ENCODE results near the gene TOP3A.
"Not testable (repeated sequence)": the region's sequence is repeated elsewhere in the genome, so short reads cannot be mapped to it uniquely, and the experiment has no call there.

TOP3A gene

DNA sequence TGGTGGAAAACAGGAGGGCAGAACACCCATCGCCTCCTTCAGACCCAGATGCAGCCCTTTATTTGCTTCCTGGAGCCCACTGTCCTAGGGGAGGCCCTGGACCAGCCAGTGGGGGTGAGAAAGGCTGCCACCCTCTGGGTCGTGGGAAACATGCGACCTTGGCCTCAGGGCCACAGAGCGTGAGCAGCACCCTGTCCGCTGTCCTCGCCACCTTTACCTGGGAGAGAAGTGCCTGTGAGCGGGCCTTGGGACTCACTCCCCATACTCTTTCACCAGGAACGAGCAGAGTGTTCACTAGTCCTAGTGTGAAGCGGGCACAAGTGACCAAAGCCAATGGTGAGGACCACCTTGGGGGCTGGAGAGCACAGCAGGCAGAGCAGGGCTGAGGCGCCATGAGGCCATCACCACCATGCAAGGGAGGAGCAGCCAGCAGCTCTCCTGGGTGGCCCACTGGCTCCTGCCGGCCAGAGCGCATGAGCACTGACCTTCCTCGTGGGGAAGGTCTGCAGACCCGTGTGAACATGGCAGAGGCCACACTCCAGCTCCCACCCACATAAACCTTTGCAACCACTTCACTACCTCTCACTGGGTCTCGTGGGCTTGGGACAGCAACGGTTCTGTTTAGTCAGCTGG is 8.8 kb upstream of the TOP3A start:
- DNase-seq (ENCODE audit: low read depth): no peak

DNA sequence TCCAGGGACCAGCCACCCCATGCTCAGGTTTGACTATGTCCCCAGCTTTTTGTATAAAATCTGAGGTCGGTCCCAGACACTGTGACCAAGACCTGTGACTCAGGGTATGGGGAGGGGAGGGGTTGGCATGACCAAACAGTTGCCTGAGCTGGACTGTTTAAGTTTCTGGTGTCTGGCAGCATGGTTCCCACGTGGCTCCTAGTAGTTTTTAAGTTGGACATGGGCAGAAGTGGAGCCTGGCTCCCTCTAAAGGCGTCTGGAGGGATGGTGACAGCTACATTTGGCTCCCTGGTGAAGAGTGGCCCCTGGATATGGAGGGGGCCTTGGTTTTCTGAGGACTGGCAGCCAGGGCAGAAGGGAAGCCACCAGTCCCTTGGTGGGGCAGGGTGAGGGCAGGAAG is 8.2 kb upstream of the TOP3A start:
- no peak for DNase-seq (ENCODE audit: low read depth)

DNA sequence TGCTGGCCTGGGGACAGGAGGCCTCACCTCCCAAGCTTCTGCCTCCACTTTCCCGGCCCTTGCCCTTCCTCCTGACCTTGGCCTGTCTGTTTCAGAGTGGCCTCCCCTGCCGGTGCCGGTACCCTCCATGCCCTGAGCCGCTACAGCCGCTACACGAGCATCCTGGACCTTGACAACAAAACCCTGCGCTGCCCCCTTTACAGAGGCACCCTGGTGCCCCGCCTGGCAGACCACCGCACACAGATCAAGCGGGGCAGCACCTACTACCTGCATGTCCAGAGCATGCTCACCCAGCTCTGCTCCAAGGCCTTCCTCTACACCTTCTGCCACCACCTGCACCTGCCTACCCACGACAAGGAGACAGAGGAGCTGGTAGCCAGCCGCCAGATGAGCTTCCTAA is 7.7 kb upstream of the TOP3A start:
- no peak for DNase-seq (ENCODE audit: low read depth)

DNA sequence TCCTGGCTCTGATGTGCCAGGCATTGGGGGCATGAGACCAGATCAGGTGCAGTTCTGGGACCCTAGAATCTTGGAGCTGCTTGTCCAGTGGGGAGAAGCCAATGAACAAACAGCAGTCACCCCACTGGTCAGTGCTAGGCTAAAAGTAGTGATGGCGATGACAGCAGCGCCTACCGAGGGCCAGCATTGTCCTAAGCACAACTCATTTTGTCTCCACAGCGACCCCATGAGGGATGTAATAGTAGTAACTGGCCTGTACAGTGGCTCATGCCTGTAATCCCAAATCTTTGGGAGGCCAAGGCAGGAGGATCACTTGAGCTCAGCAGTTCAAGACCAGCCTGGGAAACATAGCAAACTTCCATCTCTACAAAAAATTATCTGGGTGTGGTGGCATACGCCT is 6.5 kb upstream of the TOP3A start:
- DNase-seq (ENCODE audit: low read depth): no peak

DNA sequence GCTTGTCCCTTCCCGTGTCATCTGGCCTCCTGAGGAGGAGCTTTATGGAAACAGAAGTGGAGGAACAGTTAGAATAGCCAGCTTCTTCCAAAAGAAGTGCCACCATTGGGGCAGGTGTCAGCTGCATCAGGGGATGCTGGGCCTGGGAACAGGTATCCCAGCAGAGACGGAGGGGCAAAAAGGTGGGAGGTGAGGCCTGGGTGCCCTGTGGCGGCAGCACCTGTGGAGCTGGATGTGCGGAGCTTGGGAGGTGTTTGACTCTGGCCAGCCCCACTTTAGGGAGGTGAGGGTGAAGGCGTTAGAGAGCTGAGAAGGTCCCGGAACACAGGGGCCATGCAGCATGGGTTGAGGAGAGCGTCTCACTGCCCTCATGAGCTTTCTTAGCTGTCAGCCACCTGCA is 5.5 kb upstream of the TOP3A start:
- no peak for DNase-seq (ENCODE audit: low read depth)

DNA sequence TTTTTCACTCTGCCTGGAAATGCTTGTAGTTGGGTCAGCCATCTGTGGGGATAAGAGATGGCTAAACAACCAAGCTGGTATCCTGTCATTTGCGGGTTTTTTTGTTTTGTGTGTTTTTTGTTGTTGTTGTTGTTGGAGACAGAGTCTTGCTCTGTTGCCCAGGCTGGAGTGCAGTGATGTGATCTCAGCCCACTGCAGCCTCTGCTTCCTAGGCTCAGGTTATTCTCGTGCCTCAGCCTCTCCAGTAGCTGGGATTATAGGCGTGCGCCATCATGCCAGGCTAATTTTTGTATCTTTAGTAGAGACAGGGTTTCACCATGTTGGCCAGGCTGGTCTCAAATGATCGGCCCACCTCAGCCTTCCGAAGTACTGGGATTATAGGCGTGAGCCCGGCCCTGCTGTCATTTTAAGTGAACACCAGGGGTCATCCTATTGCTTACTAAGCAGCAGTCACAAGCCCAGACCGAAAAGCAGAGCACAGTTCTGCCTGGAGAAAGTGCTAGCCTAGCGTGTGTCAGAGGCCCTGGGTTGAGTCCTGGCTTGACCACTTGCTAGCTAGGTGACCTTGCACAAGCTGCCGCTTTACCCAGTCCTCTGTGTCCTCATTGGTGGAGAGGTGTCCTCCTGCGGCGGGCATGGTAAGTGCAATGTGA is 4.9 kb upstream of the TOP3A start:
- DNase-seq (ENCODE audit: low read depth): no peak

DNA sequence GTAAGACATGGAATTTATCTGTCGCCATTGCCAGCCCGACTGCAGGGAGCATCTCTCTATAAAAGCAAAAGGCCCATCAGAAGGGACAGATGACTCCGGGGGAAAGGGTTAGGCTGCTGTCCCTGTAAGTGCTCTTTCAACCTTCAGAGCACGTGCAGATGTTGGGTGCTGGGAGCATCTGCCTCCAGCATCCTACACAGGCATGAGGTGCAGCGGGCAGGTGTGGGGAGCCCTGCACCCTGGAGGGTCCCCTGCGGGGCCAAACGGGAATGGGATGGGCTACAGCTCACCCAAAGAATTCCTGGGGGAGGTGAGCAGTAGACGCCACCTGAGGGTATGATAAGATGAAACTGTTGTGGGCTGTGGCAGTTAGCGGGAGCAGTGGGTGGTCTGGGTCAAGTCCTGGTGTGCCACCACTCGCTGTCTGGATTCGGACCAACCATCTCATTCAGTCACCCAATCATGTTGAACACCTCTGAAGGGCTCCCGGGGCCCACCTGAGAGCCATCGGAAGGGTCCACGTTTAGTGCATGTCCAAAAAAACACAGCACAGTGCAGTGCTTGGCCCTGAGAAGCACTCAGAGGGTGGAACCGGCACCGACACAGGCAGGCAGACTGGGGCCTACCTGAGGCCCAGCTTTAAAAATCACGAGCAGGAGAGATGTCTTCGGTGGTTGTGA is 4.1 kb upstream of the TOP3A start:
- DNase-seq (ENCODE audit: low read depth): no peak

DNA sequence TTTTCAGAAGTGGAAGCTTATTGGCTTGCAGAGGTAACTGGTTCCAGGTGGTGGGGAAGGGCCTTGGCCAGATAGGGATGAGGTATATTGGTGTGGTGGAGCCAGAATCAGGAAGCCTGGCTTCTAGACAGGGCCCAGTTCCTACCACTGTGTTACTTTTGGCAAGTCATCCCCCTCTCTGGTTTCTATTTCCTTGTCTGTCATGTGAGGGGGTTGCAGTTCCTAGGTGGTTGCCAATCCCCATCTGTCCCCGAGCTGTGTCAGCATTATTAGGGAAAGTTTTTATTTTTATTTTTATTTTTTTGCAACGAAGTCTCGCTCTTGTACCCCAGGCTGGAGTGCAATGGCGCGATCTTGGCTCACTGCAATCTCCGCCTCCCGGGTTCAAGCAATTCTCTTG is 3.3 kb upstream of the TOP3A start:
- DNase-seq (ENCODE audit: low read depth): no peak

DNA sequence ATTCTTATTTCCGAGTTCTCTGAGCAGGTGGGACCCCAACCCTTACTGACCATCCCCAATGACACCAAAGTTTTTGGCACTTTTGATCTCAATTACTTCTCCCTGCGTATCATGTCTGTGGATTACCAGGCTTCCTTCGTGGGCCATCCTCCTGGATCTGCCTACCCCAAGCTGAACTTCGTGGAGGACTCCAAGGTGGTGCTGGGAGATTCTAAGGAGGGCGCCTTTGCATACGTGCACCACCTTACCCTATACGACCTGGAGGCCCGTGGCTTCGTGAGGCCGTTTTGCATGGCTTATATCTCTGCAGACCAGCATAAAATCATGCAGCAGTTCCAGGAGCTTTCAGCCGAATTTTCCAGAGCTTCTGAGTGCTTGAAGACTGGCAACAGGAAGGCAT is 1.2 kb upstream of the TOP3A start:
- no peak for DNase-seq (ENCODE audit: low read depth)

DNA sequence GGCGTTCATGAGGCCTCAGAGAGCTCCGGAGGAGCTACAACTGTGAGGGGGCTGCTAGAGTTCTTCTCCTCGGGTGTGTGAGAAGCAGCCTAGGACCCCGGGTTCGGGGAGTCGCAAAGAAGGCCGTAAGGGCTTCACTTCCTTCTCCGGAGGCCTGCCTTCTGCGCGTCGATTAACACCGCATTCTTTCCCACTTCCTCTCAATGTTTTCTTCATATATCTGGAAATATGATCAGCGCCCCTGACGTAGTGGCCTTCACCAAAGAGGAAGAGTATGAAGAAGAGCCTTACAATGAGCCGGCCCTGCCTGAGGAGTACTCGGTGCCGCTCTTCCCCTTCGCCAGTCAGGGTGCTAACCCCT is 748 bp upstream of the TOP3A start:
- DNase-seq (ENCODE audit: low read depth): no peak

DNA sequence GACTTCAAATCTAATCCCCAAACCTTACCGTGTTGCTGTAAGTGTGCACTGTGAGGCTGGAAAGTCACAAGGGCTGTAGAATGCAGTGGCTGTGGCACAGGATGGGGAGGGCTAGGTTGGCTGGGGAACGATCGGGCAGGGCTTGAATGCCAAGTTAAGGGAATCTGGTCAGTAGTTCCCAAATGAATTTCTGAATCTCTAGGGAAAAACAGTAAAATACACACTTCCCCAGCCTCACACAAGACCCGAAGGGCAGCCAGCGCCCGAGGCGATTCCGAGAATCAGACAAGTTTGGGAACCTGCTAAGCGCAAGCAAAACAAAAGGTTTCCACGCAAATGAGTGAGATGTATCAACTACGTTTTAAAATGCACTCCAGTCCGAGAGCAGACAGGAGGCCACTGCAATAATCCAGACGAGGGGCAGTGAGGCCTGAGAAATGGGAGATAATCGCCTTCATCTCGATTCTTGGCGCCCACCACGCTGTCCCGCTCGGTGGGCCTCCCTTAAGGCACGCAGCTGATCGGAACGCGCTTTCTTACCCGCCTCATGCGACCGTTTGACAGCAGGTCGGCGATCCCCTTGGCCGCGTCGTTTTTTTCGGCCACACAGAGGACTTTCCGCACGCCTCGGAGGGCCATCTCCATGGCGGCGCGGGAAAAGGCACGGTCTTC is 599 bp downstream of the TOP3A start:
- DNase-seq (ENCODE audit: low read depth): no peak

DNA sequence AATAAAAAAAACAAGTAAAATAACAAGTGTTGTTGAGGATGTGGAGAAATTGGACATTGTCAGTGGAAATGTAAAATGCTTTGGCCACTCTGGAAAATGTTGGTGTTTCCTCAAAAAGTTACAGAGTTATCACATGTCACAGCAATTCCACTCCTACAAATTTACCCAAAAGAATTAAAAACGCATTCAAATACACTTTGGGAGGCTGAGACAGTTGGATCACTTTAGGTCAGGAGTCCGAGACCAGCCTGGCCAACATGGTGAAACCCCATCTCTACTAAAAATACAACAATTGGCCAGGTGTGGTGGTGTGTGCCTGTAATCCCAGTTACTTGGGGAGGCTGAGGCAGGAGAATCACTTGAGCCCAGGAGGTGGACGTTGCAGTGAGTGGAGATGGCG is 5.6 kb downstream of the TOP3A start:
- DNase-seq (ENCODE audit: low read depth): no peak

DNA sequence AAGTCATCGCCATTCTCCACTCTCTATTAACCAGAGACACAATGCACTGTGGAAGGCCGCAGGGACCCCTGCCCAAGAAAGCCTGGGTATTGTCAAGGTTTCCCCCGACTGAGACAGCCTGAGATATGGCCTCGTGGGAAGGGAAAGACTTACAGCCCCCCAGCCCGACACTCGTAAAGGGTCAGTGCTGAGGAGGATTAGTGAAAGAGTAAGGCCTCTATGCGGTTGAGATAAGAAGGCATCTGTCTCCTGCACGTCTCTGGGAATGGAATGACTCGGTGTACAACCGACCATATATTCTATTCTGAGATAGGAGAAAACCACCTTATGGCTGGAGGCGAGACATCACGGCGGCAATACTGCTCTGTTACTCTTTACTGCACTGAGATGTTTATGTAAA is 11.6 kb downstream of the TOP3A start:
- not testable (repeated sequence) for DNase-seq (ENCODE audit: low read depth)

DNA sequence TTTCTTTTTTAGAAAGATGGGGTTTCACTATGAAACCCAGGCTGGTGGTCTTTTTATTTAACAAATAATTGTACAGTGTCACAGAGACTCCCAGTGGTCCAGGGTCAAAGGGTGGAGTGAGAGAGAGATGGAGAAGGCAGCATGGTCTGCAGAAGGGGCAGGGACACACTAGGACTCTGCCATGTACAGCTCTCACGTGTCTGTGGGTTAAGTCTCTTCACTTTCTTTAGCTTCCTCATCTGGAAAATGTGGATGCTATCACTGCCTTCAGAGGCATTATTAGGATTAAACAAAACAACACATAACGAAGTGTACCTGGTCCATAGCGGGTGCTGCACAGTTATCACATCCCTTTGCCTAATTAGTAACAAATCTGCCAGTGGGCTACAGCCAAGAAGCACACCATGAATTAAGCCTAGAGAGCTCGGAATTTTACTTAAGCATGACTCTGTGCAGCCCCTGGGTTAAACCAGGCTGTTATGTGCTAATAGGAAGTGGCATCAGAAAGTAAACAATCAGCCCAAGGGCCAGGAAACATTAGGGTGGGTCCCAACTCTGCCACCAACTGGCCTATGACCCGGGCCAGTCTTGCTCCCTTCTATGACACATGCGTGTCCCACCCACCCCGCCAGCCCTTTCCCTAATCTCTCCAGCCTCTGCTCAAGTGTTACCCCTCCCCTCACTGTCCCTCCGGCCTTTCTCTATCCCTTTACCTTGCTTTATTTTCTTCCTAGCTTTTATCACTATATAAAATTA is 13.9 kb downstream of the TOP3A start:
- no peak for DNase-seq (ENCODE audit: low read depth)

DNA sequence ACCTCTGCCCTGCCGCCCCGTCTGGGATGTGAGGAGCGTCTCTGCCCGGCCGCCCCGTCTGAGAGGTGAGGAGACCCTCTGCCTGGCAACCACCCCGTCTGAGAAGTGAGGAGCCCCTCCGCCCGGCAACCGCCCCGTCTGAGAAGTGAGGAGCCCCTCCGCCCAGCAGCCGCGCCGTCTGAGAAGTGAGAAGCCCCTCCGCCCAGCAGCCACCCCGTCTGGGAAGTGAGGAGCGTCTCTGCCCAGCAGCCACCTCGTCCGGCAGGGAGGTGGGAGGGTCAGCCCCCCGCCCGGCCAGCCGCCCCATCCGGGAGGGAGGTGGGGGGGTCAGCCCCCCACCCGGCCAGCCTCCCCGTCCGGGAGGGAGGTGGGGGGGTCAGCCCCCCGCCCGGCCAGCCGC is 16.7 kb downstream of the TOP3A start:
- DNase-seq (ENCODE audit: low read depth): not testable (repeated sequence)

DNA sequence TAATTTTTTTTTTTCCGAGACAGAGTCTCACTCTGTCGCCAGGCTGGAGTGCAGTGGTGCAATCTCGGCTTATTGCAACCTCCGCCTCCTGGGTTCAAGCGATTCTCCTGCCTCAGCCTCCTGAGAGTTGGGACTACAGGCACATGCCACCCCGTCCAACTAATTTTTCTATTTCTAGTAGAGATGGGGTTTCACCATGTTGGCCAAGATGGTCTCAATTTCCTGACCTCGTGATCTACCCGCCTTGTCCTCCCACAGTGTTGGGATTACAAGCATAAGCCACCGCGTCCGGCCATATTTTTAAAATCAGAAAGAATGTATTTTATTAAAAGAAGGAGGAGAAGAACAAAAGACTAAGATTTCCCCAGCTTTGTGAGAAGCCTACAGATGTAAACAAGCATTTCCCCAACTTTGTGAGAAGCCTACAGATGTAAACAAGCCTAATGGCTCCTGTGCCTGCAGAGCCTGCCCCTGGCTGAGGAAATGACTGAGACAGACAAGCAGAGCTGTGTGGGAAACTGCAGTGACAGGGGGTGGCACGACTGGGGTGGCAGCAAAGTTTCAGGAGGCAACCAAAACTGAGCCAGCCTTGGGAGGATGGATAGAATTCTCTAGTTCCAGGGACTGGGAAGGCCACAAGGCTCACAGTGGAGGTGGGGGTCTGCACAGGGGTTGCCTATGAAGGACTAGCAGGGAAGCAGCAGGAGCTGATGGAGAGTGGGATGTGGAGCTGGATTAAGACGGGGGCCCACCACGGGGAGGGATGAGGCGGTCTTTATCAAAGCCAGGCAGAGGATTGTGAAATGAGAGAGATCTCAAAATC is 22.9 kb downstream of the TOP3A start:
- DNase-seq (ENCODE audit: low read depth): no peak

DNA sequence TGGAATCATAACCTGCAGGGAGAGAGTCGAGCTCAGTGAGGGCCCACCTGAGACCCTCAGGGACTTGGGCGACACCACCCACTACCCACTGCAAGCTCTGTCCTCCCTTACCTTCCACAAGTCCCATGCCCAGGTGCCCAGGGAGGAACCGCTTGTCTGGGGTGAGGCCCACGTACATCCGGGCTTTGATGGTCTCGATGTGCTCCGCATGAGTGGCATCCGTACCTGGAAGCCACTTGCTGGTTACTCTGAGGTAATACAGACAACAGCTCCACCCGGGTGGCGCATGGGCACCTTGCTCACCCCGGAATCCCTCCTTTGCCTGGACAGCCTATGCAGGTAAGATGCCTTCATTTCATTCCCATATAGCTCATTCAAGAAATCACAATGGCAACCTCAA is 29.5 kb downstream of the TOP3A start:
- DNase-seq (ENCODE audit: low read depth): no peak

DNA sequence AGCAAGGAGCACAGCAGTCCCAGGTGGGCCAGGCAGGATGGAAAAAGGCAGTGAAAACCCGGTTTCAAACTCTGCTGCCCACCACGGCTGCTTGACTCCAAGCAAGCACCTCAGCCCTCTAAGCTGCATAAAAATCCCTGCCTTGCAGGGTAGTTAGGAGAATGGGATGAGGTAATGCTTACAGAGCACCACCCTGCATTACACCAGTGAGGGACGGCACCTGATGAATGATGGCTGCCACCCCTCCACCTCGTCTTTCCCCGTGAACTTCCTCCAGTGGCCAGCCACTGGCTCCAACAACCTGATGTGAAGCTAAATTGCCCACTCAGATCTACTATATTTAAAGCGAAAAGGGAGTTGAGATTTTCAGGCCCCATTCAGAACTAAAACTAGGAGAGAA is 33.0 kb downstream of the TOP3A start:
- DNase-seq (ENCODE audit: low read depth): no peak

DNA sequence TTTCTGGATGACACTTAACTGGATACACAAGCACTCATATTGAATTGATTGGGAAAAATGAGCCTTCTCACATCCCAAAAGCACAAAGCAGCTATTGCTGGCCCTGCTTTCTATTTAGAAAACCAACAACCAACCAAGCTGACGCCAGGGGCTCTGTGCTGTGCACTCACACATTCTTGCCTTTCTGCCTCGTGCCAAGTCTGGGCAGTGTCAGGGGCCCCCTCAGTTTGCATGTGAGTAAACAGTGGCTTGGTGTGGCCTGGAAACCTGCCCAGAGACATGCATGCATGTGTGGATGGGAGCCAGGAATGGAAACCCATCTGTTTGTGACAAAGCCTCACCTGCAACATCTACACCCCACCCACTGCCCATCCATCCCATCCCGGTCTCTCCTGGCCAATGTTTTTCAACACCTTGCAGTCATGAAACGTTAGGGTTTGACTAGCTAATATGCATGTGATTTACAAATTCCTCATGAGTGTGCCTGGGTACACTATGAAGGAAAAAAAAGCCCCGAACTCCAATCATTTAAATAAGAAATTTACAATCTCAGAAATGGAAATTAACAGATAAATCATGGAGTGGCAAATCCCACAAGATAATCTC is 33.9 kb downstream of the TOP3A start:
- no peak for DNase-seq (ENCODE audit: low read depth)

DNA sequence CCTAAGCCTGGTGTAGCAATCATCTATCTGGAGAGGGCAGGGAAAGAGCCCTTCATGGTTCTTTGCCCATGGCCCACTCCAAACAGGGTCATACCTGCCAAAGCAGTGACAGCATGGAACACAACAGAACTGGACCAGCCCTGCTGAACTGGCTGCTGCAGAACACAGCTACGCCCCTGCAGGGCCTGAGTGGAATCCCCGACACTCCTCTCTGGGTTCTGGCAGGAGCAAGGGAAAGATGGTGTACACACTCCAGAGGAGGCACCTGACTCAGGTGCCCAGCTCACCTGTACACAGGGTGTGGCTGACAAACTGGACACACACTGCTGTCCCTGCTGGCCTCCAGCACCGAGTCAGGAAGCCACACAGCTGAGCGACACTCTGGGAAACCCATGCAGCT is 34.5 kb downstream of the TOP3A start:
- no peak for DNase-seq (ENCODE audit: low read depth)

DNA sequence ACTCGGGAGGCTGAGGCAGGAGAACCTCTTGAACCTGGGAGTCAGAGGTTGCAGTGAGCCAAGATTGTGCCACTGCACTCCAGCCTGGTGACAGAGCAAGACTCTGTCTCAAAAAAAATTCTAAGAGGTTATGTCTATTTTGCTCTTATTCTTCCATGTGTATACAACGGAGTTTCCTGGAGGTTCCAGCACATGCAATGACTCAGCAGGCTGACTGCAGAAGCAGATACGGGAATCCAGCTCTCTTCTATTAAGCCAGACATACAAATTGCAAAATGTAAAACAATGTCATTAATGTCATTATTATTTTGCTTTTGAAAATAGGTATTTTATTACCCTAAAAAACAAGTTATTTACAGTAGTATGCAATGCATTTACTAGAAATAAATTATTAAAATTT is 35.9 kb downstream of the TOP3A start:
- no peak for DNase-seq (ENCODE audit: low read depth)

All from GM04504 (cell line).